Activated CD4-positive, alpha-beta T cell treated with anti-CD3 and anti-CD28 coated beads, Interleukin-2, amount 50 U/mL, for 24 hours (primary cell): Measurements from ENCODE around the gene USP34.
"Not testable (repeated sequence)": the region's sequence is repeated elsewhere in the genome, so short reads cannot be mapped to it uniquely, and the experiment has no call there.

Experiments
- DNase-seq, 2 donors: peaks; one replicate each; pipeline ENCODE4 v3.0.0-alpha.2; 2020; ENCODE audit warnings: low read depth in 1 of 2, low spot score in 1 of 2

The USP34 gene

GRCh38 chr2:61253136-61253535 lies 217.8 kb downstream of the USP34 start:
- DNase-seq = no peak

DNA sequence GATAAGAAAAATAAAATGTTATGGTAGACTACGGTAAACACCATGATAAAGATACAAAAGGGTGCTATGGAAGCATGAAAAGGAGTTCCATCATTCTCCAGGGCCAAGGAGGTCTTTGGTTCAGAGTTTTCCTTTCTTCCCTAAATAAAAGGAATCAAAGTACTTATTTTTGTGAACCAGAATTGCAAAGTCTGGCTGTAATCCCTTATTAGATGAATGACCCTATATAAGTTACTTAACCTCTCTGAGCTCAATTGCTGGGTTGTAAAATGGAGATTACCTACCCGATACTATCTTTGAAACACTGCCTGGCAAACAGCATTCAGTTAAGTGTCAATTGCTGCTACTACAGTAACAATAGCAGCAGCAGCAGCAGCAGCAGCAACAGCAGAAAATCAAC lies 218.9 kb downstream of the USP34 start:
- DNase-seq = no peak

DNA sequence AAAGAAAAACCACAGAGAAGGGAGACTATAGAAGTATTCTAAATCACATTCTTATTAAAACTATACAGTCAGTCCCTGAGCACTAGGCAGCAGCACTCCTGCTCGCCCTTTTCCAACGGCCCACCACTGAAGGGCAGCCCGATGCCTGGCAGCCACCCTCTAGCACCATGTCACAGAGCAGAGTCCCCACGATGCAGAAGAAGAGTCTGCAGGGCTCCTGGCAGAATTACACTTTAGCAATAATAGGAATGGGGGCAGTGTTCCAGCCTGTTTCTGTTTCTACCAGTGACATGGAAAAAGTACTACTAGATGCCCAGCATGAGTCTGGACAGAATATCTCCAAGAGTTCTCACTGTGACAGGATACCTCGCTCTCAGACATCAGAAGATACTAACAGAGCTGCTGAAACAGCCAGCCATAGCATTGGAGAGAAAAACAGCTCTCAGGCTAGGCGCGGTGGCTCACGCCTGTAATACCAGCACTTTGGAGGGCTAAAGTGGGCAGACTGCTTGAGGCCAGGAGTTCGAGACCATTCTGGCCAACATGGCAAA lies 221.3 kb downstream of the USP34 start:
- no peak for DNase-seq

- no peak for DNase-seq
Observed at GRCh38 chr2:61247204-61247812, 223.6 kb downstream of the USP34 start.

GRCh38 chr2:61244694-61245093 lies 226.2 kb downstream of the USP34 start:
- DNase-seq = no peak

DNA sequence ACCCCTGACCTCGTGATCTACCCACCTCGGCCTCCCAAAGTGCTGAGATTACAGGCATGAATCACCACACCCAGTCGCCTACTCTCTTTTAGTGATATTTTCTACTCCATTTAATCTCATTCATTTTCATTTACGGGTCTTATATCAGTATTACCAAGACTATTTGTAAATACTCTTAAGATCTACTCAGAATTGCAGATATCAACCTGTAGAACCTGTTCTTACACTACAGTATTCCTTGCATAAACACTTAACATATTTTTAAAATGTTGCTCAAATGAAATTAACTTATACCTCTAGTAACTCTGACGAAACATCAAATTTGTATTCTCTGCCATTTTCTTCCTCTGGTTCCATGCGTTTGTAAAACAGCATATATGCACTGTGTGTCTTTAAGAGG lies 229.6 kb downstream of the USP34 start:
- no peak for DNase-seq

- DNase-seq = no peak
Observed at GRCh38 chr2:61238219-61239012, 232.5 kb downstream of the USP34 start.

DNA sequence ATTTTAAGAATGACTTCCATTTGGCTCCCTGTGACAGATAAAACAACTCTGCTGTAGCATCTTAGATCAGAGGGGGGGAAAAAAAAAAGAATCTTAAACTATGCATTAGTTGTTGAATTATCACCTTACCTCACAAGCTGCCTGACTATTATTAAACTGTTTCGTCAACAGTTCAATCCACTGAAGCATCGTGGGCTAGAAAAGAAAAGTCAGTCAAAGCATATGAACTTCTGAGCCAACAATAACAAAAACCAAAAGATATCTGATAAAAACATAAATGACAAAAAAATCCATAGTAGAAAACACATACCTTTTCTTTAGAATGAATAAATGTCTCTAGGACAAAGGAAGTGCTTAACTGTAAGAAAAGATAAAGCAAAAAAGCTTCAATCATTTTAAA lies 235.2 kb downstream of the USP34 start:
- no peak for DNase-seq

GRCh38 chr2:61233581-61233980 lies 237.3 kb downstream of the USP34 start:
- DNase-seq = no peak

- no peak for DNase-seq
Observed at GRCh38 chr2:61229936-61230335, 241.0 kb downstream of the USP34 start.

GRCh38 chr2:61222567-61222966 lies 248.3 kb downstream of the USP34 start:
- DNase-seq = no peak

DNA sequence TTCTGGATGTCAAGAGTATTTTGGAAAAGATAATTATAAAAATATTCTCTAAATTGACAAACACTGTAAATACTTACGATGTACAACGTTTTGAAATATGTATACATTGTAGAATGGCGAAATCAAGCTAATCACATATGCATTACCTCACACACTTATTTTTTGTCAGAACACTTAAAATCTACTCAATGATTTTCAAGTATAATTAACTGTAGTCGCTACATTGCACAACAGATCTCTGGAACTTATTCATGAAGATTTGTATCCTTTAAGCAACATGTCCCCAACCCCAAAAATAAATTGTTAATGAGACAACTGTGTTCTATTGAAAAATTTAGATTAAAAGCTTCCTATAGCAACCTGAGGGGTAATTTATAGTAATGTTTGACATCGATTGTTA lies 249.1 kb downstream of the USP34 start:
- DNase-seq = no peak

- DNase-seq = no peak
Observed at GRCh38 chr2:61220768-61221167, 250.1 kb downstream of the USP34 start.

- DNase-seq = no peak
Observed at GRCh38 chr2:61218817-61219170, 252.1 kb downstream of the USP34 start.

DNA sequence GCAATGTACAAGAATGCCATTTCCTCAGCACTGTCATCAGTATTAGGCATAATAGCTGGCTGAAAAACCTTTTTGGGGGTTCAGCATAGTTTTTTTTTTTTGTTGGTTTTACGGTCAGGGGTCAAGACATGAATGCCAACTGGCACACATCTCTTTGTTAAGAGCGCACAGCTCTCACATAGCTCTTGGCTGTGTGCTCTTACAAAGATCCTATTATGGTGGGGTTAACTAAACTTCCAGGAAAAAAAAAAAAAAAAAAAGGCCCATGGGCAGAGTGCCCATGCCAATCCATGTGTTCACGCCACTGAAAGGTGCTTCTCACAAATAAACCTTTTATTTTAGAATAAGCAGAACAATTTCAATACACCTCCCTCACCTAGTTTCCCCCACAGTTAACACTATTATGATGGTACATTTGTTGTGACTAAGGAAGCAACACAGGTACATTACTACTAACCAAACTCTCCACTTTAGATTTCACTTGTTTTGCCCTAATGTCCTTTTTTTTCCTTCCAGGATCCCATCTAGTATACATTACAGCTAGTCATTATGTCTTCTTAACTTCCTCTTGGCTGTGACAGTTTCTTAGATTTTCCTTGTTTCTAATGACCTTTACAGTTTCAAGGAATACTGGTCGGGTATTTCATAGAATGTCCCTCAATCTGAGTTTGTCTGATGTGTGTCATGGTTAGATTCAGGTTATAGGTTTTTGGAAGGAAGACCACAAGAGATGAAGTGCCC lies 252.6 kb downstream of the USP34 start:
- no peak for DNase-seq

GRCh38 chr2:61214171-61214570 lies 256.7 kb downstream of the USP34 start:
- DNase-seq = no peak

DNA sequence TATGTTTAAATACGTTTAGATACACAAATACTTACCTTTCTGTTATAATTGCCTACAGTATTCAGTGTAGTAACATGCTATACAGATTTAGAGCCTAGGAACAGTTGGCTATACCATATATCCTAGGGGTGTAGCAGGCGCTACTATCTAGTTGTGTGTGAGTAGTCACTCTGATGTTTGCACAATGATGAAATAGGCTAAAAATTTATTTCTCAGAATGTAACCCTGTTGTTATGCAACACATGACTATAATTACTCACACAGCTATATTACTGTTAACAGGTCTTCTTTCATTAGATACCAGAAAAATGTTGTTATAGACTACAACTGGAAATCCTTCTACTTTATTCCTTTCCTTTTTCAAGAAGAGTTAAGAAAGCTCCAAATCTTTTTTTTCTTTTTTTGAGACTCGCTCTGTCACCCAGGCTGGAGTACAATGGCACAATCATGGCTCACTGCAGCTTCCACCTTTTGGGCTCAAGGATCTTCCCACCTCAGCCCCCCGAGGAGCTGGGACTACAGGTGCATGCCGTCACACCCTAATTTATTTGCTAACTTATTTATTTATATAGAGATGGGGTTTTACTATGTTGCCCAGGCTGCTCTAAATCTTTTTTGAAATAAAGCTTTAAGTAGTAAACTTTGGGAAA lies 260.4 kb downstream of the USP34 start:
- no peak for DNase-seq

DNA sequence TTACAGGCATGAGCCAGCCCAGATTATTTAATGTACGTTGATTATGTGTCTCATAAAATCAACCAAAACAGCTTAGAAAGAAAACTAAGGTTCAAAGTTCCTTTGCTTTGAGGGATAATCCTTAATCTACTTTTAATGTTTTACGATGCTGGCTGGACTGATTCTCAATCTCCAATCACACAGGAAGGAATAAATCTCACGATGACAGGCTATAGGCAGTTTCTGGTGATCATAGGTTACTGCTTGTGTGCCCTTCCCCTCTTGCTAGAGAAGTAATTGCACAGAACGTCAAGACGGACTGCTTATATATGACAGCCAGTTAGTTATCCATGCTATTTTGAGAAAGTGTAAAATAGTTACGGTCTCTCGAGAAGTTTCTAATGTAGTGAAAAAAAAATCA lies 265.8 kb downstream of the USP34 start:
- no peak for DNase-seq

- DNase-seq = no peak
Observed at GRCh38 chr2:61196671-61197070, 274.2 kb downstream of the USP34 start.

GRCh38 chr2:61194646-61195045 lies 276.2 kb downstream of the USP34 start:
- DNase-seq = not testable (repeated sequence)
